Activated naive CD4-positive, alpha-beta T cell treated with anti-CD3 and anti-CD28 coated beads, Interleukin-2, amount 50 U/mL, for 16 hours (primary cell): Measurements from ENCODE around the gene HNRNPH1.
A peak's percentile ranks its signal among the peaks of the same experiment; 100 is the strongest.
"Not testable (repeated sequence)": the region's sequence is repeated elsewhere in the genome, so short reads cannot be mapped to it uniquely, and the experiment has no call there.

ENCODE experiments used
- DNase-seq: peaks from one replicate; pipeline ENCODE4 v3.0.0-alpha.2; 2020

Gene HNRNPH1

GRCh38 chr5:179623003-179623905 lies at the start of gene HNRNPH1:
HNRNPH1 (minus strand) TSS chr5:179623671; CDS start chr5:179623133, 538 bp downstream.
- peak; percentile 97 for DNase-seq

- DNase-seq: peak; percentile 23
Observed at GRCh38 chr5:179668391-179668790, 44.9 kb upstream of the HNRNPH1 start.

GRCh38 chr5:179661647-179662046 lies 38.2 kb upstream of the HNRNPH1 start:
- not testable (repeated sequence) for DNase-seq

GRCh38 chr5:179658179-179658856 lies 34.8 kb upstream of the HNRNPH1 start:
- DNase-seq: not testable (repeated sequence)

- DNase-seq: not testable (repeated sequence)
Observed at GRCh38 chr5:179657302-179658178, 34.1 kb upstream of the HNRNPH1 start.

- DNase-seq: not testable (repeated sequence)
Observed at GRCh38 chr5:179653135-179653534, 29.7 kb upstream of the HNRNPH1 start.

GRCh38 chr5:179650245-179650644 lies 26.8 kb upstream of the HNRNPH1 start:
- not testable (repeated sequence) for DNase-seq

GRCh38 chr5:179649166-179649703 lies 25.8 kb upstream of the HNRNPH1 start:
- not testable (repeated sequence) for DNase-seq

GRCh38 chr5:179648410-179648809 lies 24.9 kb upstream of the HNRNPH1 start:
- no peak for DNase-seq

- DNase-seq: not testable (repeated sequence)
Observed at GRCh38 chr5:179644766-179645165, 21.3 kb upstream of the HNRNPH1 start.

GRCh38 chr5:179643141-179643920 lies 19.9 kb upstream of the HNRNPH1 start:
- DNase-seq: not testable (repeated sequence)

GRCh38 chr5:179642626-179643025 lies 19.2 kb upstream of the HNRNPH1 start:
- not testable (repeated sequence) for DNase-seq

GRCh38 chr5:179641745-179642144 lies 18.3 kb upstream of the HNRNPH1 start:
- DNase-seq: not testable (repeated sequence)

- DNase-seq: not testable (repeated sequence)
Observed at GRCh38 chr5:179639296-179639695, 15.8 kb upstream of the HNRNPH1 start.

- not testable (repeated sequence) for DNase-seq
Observed at GRCh38 chr5:179634370-179635172, 11.1 kb upstream of the HNRNPH1 start.

GRCh38 chr5:179633501-179634369 lies 10.3 kb upstream of the HNRNPH1 start:
- DNase-seq: not testable (repeated sequence)

- no peak for DNase-seq
Observed at GRCh38 chr5:179624841-179625271, 1.4 kb upstream of the HNRNPH1 start.

GRCh38 chr5:179623906-179624741 lies 653 bp upstream of the HNRNPH1 start:
- DNase-seq: peak; percentile 50
